Activated effector memory CD4-positive, alpha-beta T cell treated with anti-CD3 and anti-CD28 coated beads, Interleukin-2, amount 50 U/mL, for 16 hours (primary cell): ENCODE results near the gene PRM2.

Experiments
- DNase-seq: peaks from one replicate; pipeline ENCODE4 v3.0.0-alpha.2; 2020

Gene PRM2, protein sequence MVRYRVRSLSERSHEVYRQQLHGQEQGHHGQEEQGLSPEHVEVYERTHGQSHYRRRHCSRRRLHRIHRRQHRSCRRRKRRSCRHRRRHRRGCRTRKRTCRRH

DNA sequence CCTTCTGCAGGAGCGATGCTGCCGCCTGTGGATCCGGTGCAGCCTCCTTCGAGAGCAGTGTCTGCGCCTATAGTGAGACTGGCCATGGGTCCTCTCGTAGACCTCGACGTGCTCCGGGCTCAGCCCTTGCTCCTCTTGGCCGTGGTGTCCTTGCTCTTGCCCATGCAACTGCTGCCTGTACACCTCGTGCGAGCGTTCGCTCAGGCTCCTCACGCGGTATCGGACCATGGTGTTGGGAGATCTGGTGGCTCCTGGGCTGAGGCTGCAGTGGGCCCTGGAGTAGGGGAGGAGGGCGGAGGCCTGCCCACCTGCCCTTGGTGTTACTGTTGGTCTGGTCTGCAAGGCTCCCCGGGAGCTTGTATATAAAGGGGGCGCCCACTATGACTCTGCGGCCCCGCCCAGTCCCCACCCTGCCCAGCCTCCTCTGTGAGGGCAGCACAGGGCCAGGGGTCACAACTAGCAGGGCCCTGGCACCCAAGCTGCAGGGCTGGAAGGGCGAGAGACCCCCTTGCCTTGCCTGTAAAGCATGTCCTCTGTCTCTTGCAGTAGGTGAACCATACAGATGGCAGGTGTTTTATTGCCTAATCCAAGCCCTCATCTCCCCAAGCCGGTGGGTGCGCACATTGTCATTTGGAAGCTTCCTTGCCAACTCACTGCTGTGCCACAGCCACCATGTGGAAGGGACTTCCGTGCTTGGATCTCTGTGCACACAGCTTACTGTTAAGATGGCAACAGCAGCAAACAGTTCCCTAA, at the start of gene PRM2:
Gene PRM2, minus strand, starts transcription at position 338 of the 753 bp plus-strand sequence. Its CDS starts 110 bp downstream, at position 228.
- DNase-seq = no peak

DNA sequence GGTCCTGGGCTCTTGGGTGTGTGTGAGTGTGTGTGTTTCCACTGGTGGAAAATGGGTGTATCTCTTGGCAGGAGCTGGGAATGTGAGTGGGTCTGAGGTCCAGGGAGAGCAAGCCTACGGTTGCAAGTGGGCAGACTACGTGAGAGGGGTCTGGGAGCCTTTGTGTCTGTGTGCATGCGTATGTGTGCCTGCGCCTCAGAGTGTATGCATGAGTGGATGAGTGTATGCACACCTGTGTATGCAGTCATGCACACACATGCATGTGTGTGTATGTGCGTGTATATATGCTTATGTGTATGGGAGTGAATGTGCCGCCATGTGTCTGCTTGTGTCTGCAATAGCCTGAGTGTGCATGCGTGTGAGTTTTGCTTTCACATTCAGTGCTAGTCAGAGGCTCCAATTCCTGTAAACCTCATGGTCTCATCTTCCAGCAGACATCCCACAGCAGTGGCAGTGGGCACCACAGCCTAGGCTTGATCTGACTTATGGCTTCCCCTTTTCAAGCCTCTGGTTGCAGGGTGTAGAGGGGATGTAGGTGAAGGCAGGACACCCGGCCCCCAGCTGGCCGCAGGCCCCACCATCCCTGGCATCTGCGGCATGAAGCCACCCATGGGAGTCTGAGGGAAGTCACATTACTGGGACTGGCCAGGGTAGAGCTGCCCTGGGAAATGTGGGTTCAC, 49.3 kb upstream of the PRM2 start:
- no peak for DNase-seq

DNA sequence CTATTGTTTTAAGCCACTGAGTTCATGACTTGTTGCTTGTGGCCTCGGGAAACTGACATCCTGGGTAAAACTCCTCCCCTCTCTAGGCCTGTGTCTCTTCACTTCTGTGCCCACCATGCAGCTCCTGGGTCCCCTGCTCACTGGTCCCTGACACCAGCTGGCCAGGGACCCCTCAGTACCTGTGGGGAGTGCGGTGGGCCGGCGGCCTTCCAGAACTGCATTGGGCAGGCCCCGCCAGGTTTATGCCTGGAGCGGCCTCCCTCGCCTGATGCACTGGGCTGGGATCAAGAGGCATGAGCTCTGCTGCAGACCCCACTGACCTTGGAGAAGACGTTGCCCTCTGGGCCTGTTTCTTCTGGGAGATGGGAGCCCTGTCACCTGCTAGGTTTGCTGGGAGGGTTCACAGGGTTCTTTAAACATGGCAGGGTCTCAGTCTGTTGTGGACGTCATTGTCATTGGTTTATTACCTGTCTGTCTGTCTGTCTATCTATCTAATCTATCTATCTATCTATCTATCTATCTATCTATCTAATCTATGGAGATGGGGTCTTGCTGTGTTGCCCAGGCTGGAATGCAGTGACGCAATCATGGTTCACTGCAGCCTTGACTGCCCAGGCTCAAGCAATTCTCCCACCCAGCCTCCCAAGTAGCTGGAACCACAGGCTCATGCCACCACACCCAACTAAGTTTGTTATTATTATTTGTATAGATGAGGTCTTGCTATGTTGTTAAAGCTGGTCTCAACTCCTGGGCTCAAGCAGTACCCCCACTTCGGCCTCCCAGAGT, 47.5 kb upstream of the PRM2 start:
- DNase-seq = no peak

DNA sequence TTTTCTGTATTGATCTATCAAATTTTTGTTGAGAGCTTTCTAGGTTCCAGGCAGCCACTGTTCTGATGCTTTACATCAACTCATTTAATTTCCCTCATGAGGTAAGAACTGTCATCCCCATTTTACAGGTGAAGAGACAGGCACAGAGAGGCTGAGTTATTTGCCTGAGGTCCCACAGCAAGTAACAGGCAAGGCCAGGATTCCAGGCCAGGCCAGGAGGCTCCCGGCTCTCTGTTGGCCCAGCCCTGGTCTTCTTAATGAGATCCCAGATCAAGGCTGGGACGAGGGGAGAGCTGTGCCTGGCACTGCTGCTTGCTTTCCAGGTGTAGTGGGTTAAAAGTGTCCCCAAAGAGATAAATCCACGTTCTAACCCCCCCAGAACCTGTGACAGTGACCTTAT, 46.5 kb upstream of the PRM2 start:
- no peak for DNase-seq

DNA sequence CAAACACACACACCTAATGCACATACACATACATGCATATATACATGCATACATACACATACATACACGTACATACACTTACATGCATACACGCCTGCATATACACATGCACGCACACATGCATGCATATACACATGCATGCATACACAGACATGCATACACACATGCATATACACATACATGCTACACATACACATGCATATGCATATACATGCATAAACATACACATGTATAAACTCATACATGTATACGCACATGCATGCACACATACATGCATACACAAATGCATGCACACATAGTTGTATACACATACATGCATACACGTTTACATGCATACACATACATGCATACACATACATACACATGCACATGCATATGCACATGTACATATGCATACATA, 45.4 kb upstream of the PRM2 start:
- no peak for DNase-seq

DNA sequence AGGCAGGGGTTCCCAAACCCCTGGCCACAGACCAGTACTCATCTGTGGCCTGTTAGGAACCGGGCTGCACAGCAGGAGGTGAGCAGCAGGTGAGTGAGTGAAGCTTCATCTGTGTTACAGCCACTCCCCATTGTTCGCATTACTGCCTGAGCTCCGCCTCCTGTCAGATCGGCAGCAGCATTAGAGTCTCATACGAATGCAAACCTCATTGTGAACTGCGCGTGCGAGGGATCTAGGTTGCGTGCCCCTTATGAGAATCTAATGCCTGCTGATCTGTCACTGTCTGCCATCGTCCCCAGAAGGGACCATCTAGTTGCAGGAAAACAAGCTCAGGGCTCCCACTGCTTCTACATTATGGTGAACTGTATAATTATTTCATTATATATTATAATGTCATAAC, 43.9 kb upstream of the PRM2 start:
- DNase-seq = no peak

DNA sequence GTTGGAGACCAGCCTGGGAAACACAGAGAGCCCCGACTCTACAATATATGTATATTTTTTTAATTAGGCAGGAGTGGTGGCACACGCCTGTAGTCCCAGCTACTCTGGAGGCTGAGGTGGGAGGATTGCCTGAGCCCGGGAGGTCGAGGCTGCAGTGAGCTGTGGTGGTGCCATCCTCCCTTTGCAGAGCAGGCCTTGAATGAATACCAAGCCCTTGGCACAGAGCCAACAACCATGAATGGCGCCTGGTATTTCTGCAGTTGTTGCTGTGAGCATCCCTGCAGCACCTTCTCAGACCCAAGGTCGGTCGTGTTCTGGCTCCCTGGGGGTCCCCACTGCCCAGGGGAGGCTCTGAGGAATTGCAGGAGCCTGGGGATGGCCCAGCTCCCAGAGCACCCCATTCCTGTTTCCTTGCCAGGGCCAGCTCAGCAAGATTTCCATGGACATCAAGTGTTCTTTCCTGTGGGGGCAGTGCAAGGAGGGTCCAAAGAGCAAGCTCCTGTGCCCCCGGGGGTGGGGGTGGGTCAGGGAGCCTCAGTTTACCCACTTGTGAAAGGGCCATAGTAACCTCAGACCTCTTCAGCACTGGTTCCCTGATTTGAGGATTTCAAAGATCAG, 43.4 kb upstream of the PRM2 start:
- no peak for DNase-seq

DNA sequence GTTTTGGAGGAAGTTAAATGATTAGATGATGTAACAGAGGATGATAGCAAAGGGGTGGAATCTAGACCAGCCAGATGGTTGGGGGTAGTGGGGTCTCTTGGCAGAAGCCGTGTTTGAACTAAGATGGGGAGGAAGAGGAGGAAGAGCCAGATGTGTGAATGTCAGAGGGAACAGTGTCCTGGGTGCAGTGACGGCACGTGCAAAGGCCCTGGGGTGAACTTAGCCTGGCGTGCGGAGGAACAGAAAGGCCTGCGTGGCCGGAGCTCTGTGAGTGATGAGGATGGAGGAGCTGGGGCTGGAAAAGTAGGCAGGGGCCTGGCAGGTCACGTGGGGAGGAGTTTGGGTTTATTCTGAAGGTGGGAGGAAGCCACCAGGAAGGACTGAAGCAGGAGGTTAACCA, 42.5 kb upstream of the PRM2 start:
- no peak for DNase-seq

DNA sequence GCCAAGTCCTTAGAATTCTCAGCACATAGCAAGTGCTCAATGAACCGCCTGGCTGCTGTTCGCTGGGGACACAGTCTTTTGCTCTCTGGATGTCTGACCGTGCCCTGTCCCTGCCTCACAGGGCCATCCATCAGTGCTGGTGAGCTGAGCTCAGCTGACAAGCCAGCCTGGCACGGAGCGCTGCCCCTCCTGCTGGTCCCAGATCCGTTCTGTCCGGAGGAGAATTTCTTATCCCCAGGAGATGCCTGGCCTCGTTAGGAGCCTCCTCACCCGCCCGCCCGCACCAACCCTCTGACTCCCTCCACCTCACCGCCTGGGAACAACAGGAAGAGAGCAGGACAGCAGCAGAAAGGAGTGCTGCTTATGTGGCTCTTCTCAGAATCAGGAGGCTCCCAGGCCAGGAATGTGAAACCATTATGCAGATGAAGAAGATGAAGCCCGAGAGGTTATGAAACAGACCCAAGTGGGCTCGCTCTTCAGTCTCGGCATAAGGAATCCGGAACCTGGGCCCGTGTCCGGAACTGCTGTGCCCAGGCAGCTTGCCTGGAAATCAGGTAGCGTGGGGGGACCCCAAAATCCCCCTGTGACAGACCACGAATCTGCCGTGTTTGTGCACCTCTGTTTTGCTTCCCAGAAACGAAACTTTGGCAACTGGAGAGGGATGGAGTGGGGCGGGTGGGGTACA, 40.2 kb upstream of the PRM2 start:
- DNase-seq = no peak

DNA sequence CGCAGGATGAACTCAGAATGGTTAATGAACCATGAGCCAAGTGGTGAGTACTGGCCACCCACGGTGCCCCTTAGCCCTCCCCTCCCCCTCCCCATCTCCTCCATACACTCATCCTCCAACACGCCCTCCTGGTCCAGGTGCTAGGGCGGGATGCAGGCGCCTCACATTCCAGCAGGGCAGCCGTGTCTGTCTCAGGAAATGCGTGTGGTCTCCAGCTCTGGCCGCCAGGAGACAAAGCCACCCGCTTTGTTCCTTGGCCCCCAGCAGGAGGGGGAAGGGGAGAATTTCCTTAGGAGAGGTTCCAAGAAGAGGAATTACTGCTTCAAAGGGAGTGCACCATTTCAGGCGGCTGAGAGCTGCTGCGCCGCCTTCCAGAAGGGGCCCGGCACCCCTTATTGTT, 39.2 kb upstream of the PRM2 start:
- DNase-seq = no peak

DNA sequence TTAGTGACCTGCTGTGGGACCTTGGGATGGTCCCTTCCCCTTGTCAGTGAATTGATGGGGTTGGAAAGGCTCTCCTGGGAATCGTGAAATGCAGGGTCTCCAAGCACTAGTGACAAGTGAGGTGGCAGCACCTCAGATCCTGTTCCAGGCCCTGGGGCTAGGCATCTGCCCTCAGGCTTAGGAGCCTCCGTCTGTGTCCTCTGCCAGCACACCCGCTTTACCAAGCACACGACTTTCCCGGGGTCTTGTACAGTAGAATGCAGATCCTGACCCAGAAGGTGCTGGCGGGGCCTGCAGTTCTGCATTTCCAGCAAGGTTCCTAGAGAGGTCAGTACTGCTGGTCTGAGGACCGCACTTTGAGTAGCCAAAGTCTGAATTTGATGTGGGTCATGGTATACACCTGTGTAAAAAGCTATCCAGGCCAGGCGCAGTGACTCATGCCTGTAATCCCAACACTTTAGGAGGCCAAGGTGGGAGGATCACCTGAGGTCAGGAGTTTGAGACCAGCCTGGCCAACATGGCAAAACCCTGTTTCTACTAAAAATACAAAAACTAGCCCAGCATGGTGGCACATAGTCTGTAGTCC, 38.1 kb upstream of the PRM2 start:
- no peak for DNase-seq

DNA sequence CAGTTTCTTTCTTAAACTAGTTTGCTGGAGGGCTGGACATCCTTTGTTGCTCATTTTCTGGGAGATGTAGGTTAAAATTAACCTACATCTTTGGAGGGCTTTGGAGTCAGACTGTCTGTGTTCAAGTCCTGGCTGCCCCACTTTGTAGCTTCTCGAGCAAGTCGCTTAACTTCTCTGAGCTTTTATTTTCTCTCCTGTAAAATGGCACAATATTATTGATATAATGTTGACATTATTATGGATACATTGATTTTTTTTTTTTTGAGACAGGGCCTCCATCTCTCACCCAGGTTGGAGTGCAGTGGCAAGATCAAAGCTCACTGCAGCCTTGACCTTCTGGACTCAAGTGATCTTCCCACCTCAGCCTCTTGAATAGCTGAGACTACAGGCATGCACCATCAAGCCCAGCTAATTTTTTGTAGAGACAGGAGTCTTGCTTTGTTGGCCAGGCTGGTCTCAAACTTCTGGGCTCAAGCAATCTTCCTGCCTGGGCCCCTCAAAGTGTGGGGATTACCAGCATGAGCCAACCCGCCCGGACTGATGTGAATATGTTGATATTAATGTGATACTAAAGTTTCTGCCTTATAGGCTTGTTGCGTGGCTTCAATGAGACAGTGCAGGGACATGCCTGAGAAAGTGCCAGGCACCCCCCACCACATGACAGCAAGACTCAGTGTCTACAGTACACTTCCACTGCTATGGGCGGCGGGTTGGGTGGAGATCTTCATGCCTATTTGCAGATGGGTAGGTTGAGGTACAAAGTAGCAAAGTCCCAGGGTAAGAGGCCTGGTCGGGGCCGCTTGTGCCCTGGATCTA, 37.4 kb upstream of the PRM2 start:
- DNase-seq = no peak

DNA sequence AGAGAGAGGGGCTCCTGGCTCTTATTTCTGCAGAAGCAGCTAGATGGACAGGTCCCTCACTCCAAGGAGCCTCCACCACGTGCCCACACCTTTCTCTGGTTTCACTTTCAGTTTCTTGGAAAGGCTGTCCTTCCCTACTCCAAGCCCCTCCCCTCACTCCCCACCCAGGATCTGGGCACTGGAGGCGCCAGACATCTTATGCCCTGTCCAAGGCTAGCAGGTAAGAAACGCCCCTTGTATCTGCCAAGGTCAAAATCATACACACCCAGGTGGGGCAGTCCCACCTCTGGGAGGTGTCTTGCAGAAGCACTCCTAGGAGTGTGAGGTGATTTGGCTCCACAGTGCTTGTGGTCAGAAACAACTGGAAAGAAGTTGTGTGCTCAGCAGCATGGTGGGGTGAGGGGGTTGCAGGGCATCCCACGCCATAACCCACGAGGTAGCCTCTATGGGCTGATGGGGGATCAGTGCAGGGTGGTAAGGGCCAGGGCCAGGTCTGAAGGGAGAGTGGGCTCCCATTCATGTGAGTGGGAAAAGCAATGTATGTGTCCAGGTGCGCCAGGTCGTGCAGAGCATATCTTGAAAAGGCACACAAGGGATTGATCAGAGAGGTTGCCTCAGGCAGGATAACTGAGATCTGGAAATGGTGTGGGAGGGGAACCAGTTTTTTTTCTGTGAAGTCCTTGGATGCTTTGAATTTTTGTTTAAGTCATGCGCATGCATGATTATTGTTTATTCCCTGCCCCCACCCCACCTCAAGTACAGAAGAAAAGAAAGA, 36.6 kb upstream of the PRM2 start:
- no peak for DNase-seq

DNA sequence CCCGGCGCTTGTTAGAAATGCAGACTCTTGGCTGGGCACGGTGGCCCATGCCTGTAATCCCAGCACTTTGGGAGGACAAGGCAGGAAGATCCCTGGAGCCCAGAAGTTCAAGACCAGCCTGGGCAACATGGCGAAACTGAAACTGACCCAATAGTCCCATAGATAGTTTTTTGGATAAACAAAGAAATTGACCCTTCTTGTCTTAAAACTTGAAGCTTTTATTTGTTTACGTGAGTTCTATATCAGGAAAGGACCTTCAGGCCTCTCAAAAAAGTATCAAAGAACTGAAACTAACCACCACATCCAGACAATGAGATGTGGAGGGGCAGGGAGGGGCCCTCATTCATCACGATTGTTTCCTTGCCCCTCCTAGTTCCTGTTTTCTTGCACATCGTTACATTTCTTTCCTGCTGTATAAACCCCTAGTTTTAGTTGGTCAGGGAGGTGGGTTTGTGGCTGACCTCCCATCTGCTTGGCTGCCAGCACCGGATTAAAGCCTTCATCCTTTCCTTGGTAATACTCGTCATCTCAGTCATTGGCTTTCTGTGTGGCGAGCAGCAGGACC, 34.8 kb upstream of the PRM2 start:
- DNase-seq = no peak

DNA sequence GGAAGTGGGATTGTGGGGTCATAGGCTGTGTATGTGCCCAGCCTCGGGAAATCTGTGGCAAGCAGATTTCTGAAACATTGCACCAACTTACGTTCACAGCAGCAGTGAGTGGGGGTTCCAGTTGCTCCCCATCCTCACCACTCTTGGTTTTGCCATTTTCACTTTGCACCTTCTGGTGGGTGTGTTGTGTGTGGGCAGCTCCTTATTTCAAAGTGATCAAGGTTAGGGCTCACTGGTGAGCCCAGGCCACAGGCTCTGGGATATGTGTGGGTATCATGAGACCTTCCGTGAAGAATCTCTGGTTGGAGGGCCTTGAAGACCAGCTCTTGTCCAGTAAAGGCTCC, 34.3 kb upstream of the PRM2 start:
- no peak for DNase-seq

DNA sequence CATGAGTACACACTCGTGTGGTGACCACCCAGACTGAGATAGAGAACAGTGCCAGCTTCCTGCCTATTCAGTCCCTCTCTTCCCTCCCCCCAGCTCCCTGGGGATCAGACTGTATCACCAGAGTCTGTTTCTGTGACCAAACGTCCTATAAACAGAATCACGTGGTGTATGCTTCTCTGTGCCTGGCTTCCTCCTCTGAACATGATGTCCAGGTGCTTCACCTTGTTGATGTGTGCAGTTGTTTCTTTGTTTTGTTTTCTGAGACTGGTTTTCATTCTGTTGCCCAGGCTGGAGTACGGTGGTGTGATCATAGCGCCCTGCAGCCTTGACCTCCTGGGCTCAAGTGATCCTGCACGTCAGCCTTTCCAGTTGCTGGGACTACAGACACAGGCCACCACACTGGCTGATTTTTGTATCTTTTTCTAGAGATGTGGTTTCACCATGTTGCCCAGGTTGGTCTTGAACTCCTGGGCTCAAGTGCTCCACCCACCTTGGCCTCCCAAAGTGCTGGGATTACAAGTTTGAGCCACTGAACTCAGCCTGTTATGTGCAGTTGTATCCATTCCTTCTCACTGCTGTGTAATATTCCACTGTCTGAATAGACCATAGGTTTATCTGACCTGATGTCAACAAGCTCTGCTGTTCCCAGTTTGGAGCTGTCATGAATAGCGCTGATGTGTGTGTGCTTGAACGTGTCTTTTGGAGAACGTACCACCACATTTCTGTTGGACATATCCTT, 33.8 kb upstream of the PRM2 start:
- DNase-seq = no peak

DNA sequence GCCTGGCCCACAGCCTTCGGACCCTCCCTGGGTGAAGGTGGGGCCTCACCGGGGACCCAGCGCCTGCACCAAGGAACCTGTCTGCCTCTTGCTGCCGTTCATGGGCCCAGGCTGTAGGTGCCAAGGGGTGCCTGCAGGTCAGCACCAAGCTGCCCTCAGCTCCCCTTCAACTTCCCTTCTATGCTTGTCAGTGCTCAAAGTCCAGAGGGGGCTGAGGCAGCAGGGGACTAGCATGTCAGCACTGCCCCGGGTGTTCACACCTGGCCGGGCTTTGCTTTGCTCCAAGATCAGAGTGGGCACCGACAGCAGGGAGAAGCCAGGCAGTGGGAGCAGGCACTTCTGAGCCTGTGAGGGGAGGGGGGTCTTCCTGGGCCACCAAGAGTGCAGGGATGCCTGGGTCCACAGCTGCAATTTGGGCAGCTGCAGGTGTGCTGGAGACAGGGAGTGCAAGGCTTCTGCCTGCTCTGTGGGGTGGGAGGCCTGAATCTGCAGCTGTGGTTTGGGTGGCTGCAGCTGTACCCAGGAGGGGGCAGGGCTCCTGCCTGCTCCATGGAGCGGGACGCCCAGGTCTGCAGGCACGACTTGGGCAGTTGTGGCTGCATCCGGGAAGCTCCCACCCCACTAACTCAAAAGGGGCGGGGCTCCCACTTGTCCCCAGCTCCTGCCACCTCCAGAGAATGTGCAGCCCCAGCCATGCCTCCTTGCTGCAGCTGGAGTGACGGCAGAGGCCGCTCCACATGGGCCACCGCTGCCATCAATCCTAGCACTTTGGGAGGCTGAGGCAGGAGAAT, 32.4 kb upstream of the PRM2 start:
- no peak for DNase-seq

DNA sequence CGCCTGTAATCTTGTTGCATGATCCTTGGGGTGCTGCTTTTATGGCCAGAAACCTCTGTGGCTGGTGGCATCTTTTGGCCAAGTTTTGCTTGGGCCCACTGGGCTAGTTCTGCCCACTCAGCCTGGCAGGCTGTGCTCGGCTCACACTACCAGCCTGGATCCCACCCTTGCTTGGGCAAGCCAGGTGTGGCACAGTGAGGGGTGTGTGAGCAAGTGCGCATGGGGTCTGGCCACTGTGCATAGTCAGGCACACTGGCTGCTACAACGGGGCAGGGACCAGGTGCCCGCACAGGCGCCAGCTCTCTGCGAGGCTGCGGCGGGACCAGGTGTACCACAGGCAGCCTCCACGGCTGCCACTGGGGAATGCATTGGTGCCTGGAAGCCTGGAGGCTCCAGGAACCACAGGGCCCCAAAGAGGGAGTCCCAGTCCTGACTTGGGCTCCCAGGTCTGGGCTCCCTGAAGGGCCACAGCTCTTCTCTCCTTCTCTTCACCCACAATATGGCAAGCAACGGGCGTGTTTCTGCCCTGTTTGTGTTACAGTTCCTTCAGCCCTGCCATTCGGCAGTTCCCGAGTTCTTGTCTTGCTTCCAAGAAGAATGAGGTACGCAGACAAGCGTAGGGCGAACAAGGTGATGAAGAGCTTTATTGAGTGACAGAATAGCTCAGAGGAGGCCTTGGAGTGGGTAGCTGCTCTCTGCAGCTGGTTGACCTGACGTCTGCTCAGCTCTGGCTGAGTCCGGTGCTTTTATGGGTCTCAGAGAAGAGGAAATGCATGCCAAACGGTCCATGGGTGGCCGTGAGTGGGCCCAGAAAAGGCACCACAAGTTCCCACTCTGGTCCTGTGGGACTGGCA, 31.6 kb upstream of the PRM2 start:
- no peak for DNase-seq
